Bronchial epithelial cell (primary cell): ENCODE results near the gene ZNF19. TPM values are rescaled to one million over a fixed set of nuclear protein-coding genes. Genes with fewer than 3 reads are reported as not detected.

Experiments used
- DNase-seq: peaks from one replicate; pipeline ENCODE4 v3.0.0-alpha.2; 2010; ENCODE audit warnings: low read depth
- FAIRE-seq: peaks from 2 replicates; lab custom pipeline; 2011; peaks lifted over from hg19 to GRCh38; lab: Jason Lieb, UNC
- H3K27me3 ChIP-seq: 2 replicates; pipeline ENCODE4 v1.5.1; 2011; ENCODE audit warnings: low read length; ENCODE audit not compliant: control insufficient read depth, insufficient read depth
- H3K36me3 ChIP-seq: 2 replicates; pipeline ENCODE4 v1.5.1; 2011; ENCODE audit warnings: low read length; ENCODE audit not compliant: control insufficient read depth, insufficient read depth
- H3K4me3 ChIP-seq: 2 replicates; pipeline ENCODE4 v1.5.1; 2011; ENCODE audit warnings: mild to moderate bottlenecking, low read depth, low read length, control low read depth
- CTCF ChIP-seq: IDR thresholded peaks from 2 replicates; pipeline ENCODE4 v1.5.1; 2011; ENCODE audit warnings: mild to moderate bottlenecking, moderate library complexity, low read length, control low read depth, inconsistent platforms; ENCODE audit not compliant: insufficient read depth, severe bottlenecking
- total RNA-seq: library from RNA; depleted of rRNA; stranded (reverse); fragments of >200 nt; gene quantifications from 2 replicates; pipeline ENCODE4 v1.2.1, GENCODE V29; 2014

The ZNF19 gene
- total RNA-seq, 1 donor from 2014 or later, result 2.6 TPM

DNA sequence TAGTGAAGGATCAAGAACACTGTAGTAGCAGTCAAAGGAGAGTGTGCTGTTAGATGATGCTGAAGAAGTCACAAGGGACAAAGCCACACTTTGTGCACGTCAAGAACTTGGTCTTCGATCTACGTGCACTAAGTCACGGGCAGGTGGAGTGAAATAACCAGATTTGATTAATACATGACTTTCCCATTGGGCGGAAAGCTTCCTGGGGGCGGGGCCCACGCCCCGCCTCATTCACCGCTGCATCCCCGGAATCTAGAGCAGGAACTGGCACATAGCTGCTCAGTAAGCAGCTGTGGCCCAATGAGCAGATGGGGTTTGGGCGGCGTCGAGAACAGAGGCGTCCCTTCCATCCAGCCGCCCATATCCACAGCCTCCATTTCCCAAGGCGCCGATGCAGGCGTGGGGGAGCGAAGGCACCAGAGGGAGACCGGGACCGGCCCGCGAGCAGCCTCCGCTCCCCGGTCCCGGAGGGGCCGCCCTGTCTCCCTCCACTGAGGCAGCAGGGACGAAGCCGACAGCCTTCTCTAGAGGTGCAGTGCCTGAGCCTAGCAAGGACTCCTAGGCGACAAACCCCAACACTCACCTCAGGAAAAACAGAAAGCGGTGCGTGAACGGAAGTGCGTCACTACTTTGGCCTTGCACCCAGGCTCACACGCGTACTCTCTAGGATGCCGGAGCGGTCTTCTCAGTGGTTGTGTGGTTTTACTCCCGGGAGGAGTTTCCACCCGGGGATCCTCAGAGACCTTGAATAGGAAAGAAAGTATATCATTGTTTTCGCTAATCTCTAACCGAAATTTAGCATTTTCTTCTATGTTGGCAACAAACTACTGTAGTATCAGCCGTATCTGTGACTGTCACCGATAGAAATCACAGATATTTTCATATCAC lies 4.9 kb downstream of the ZNF19 start:
- no peaks in the 10 kb centered on the region for H3K27me3 ChIP-seq
- DNase-seq, result peak; percentile 85
- TF ChIP-seq CTCF, result no peak
- H3K4me3 ChIP-seq, result peak overlapping the region; percentile 94
- no peaks in the 10 kb centered on the region for H3K36me3 ChIP-seq
- no peak for FAIRE-seq

- no peaks in the 10 kb centered on the region for H3K36me3 ChIP-seq
- H3K4me3 ChIP-seq, result no peak overlapping the region
- no peak for FAIRE-seq
- H3K27me3 ChIP-seq, result no peaks in the 10 kb centered on the region
- TF ChIP-seq CTCF, result no peak
- no peak for DNase-seq
Measured at GRCh38 chr16:71482569-71482968, 6.6 kb downstream of the ZNF19 start.

DNA sequence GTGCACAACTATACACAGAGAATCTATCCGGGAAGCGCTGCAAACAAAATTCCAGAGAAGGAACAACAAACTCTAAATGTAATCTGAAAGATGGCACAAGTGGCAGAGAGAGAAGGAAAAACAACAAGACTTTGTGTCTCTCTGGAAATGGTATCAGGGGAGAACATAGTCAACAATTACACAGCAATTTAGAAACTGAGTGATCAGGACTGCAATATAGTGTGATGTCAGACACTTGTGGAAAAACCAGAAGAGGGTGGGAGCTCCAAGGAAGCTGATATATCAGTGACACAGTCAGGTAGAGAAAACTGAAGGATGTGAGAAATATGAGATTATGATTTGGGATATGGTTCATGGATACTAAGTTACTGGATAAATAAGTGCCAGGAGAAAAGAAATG lies 8.2 kb downstream of the ZNF19 start:
- H3K36me3 ChIP-seq, result no peaks in the 10 kb centered on the region
- DNase-seq (no peak), FAIRE-seq (no peak)
- no peak overlapping the region for H3K4me3 ChIP-seq
- no peak for TF ChIP-seq CTCF
- no peaks in the 10 kb centered on the region for H3K27me3 ChIP-seq

DNA sequence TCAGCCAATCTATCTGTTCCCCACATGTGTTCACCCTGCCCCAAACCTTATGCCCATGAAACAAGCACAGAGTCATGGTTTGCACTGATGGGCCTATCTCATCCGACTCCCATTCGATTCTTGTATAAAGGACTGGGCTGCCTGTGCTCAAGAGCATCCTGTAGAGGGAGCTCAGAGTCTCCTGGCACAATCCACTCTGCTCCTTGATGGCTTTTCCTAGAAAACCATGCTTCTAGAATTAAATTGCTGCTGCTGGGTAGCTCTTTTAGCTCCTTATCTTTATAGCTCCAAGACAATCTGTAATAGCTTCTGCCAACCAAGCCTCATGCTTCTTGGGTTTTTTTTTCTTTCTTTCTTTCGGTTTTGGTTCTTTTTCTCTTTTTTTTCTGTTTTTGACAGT lies 9.7 kb downstream of the ZNF19 start:
- Histone ChIP-seq H3K36me3 (peaks cover 1% of the 10 kb centered on the region), H3K27me3 (no peaks in the 10 kb centered on the region)
- FAIRE-seq, result no peak

DNA sequence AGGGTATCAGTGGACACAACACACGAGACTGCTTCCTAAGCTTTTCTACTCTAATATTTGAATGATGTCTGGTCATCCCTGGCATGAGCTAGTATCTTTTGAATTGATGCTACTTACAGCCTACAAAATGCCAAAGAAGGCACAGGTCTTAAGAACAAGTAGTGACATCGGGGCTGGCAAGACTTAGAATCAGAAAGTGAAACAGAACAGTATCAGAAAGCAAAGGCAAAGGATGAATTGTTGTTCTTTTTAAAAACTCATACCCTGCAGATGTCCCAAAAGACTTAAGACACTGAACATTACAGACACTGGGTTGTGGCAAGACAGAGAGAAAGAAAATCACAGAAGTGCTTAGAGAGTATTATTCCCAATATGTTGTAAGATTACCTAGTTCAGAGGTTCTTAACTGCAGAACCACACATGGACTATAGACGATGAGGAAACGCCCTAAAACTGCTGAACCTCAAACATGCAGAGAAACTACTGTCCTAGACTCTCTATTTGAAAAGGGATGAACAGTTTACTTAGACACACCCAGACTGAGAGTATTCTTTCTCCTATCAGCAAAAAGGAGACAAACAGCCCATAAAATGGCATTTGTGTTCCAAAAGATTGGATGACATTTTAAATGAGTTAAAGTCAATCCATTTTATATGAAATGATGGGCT lies 12.5 kb downstream of the ZNF19 start:
- no peaks in the 10 kb centered on the region for H3K27me3 ChIP-seq
- H3K4me3 ChIP-seq, result no peak overlapping the region
- FAIRE-seq, result no peak
- no peak for DNase-seq
- no peak for TF ChIP-seq CTCF
- peaks cover 1% of the 10 kb centered on the region for H3K36me3 ChIP-seq

More for the DNA sequence above, 9.7 kb downstream of the ZNF19 start:
- peak; percentile 68 for TF ChIP-seq CTCF
- DNase-seq, result peak; percentile 35
- no peak overlapping the region for H3K4me3 ChIP-seq
